GM04503 (cell line): Measurements from ENCODE around the gene FAM234A.
"Not testable (repeated sequence)": the region's sequence is repeated elsewhere in the genome, so short reads cannot be mapped to it uniquely, and the experiment has no call there.

Experiments
- DNase-seq: peaks from one replicate; pipeline ENCODE4 v3.0.0-alpha.2; 2012; ENCODE audit warnings: low read depth

Gene FAM234A

GRCh38 chr16:265711-266110, 31.1 kb downstream of the FAM234A start:
- no peak for DNase-seq

GRCh38 chr16:266258-267164, 31.9 kb downstream of the FAM234A start:
- no peak for DNase-seq

GRCh38 chr16:267562-267961, 32.9 kb downstream of the FAM234A start:
- not testable (repeated sequence) for DNase-seq

GRCh38 chr16:268141-269053, 33.8 kb downstream of the FAM234A start:
- no peak for DNase-seq

GRCh38 chr16:269061-269796, 34.6 kb downstream of the FAM234A start:
- DNase-seq, result no peak

GRCh38 chr16:270381-271255, 36.0 kb downstream of the FAM234A start:
- DNase-seq, result no peak

- DNase-seq, result no peak
These were observed 38.3 kb downstream of the FAM234A start for GRCh38 chr16:272633-273546.

GRCh38 chr16:273547-274421, 39.2 kb downstream of the FAM234A start:
- DNase-seq, result no peak

GRCh38 chr16:275041-275641, 40.5 kb downstream of the FAM234A start:
- no peak for DNase-seq

GRCh38 chr16:275786-276232, 41.2 kb downstream of the FAM234A start, which contains the start of gene RGS11:
RGS11 (minus strand) TSS chr16:275944; CDS start chr16:275911, 33 bp downstream.
- no peak for DNase-seq

- no peak for DNase-seq
These were observed 41.9 kb downstream of the FAM234A start for GRCh38 chr16:276426-277077.

GRCh38 chr16:278863-279366, 44.3 kb downstream of the FAM234A start:
- DNase-seq, result no peak

GRCh38 chr16:279531-279930, 44.9 kb downstream of the FAM234A start:
- DNase-seq, result no peak

GRCh38 chr16:280005-280460, 45.4 kb downstream of the FAM234A start:
- no peak for DNase-seq

- DNase-seq, result no peak
These were observed 45.9 kb downstream of the FAM234A start, which contains the start of gene ARHGDIG for GRCh38 chr16:280552-280951. ARHGDIG (plus strand) TSS chr16:280591; CDS start chr16:280681, 90 bp downstream.

GRCh38 chr16:280991-281659, 46.5 kb downstream of the FAM234A start:
- DNase-seq, result no peak
